Glutamatergic neuron (in vitro differentiated cells): Measurements from ENCODE around the gene NPSR1. TPM values are rescaled to one million over a fixed set of nuclear protein-coding genes. Genes with fewer than 3 reads are reported as not detected.

Experiments used
- DNase-seq: peaks from one replicate; pipeline ENCODE4 v3.0.0; 2022
- H3K27ac Mint-ChIP-seq: one replicate; pipeline ENCODE4 v1.8.0; 2020; ENCODE audit warnings: mild to moderate bottlenecking, mixed read lengths, inconsistent platforms; ENCODE audit not compliant: unreplicated experiment
- H3K27me3 Mint-ChIP-seq: one replicate; pipeline ENCODE4 v1.8.0; 2020; ENCODE audit warnings: mild to moderate bottlenecking, moderate library complexity, mixed read lengths, inconsistent platforms; ENCODE audit not compliant: unreplicated experiment
- H3K36me3 Mint-ChIP-seq: one replicate; pipeline ENCODE4 v1.8.0; 2020; ENCODE audit warnings: mild to moderate bottlenecking, mixed read lengths, inconsistent platforms; ENCODE audit not compliant: unreplicated experiment
- H3K4me1 Mint-ChIP-seq: one replicate; pipeline ENCODE4 v1.8.0; 2020; ENCODE audit warnings: mild to moderate bottlenecking, low read depth, mixed read lengths, inconsistent platforms; ENCODE audit not compliant: unreplicated experiment
- H3K4me3 Mint-ChIP-seq: one replicate; pipeline ENCODE4 v1.8.0; 2020; ENCODE audit warnings: mild to moderate bottlenecking, mixed read lengths, inconsistent platforms; ENCODE audit not compliant: unreplicated experiment
- H3K9me3 Mint-ChIP-seq: one replicate; pipeline ENCODE4 v1.8.0; 2020; ENCODE audit warnings: mild to moderate bottlenecking, moderate library complexity, mixed read lengths, inconsistent platforms; ENCODE audit not compliant: unreplicated experiment
- total RNA-seq: library from RNA; stranded (reverse); fragmentation: NEBNext Ultra II Directional; extraction: Animal tissue kit (Norgen Biotek cat#: 25700); gene quantifications from one replicate; pipeline ENCODE4 v1.2.1, GENCODE V29; 2021; ENCODE audit not compliant: unreplicated experiment
- TF ChIP-seq, protein P1 (sequence below): fragments of 200-600 bp; sonication (generic); IDR thresholded peaks from one replicate; pipeline ENCODE4 v1.5.0; 2021; ENCODE audit not compliant: partially characterized antibody, unreplicated experiment

NPSR1 gene
- total RNA-seq, 1 donor from 2014 or later: not detected

DNA sequence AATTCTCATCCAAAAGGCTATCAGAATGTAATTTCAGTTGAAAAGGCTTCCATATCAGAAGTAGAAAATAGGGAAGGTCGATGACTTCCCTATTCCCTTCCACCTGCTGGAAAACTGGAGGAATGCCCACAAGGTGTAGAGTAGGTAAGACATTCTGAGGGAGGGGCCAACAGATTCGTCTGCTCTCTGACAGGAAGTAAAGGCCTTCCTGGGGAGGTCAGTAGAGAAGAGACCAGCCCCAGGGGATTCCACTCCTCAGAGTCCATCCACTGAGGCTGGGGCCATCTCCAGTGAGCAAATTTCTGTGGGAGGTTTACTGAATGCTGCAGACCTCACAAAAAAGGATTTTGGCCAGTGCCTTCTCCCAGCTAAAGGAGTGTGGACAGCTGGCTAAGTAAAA is 19.5 kb downstream of the NPSR1 start:
- H3K9me3 Mint-ChIP-seq: no peaks in the 10 kb centered on the region
- H3K36me3 Mint-ChIP-seq: no peaks in the 10 kb centered on the region
- no peak overlapping the region for H3K4me3 Mint-ChIP-seq
- no peak overlapping the region for H3K27ac Mint-ChIP-seq
- H3K4me1 Mint-ChIP-seq: no peaks in the 10 kb centered on the region
- TF ChIP-seq, protein P1, sequence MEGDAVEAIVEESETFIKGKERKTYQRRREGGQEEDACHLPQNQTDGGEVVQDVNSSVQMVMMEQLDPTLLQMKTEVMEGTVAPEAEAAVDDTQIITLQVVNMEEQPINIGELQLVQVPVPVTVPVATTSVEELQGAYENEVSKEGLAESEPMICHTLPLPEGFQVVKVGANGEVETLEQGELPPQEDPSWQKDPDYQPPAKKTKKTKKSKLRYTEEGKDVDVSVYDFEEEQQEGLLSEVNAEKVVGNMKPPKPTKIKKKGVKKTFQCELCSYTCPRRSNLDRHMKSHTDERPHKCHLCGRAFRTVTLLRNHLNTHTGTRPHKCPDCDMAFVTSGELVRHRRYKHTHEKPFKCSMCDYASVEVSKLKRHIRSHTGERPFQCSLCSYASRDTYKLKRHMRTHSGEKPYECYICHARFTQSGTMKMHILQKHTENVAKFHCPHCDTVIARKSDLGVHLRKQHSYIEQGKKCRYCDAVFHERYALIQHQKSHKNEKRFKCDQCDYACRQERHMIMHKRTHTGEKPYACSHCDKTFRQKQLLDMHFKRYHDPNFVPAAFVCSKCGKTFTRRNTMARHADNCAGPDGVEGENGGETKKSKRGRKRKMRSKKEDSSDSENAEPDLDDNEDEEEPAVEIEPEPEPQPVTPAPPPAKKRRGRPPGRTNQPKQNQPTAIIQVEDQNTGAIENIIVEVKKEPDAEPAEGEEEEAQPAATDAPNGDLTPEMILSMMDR: no peak
- H3K27me3 Mint-ChIP-seq: no peaks in the 10 kb centered on the region
- DNase-seq: no peak

DNA sequence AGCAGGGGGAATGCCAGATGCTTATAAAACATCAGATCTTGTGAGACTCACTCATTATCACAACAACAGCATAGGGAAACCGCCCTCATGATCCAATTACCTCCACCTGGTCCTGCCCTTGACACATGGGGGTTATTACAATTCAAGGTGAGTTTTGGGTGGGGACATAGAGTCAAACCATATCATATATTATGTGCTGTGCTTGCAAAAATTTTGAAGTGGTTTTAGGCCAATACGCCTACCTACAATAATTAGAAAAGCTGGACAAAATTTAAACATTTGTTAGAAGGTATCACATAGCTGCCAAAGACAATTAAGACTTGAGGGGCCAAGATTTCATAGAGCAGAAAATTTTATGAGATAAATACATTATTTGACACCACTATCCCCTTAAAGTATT is 29.5 kb downstream of the NPSR1 start:
- Mint-ChIP-seq H3K4me1 (no peaks in the 10 kb centered on the region), H3K27me3 (no peaks in the 10 kb centered on the region), H3K27ac (no peak overlapping the region), H3K36me3 (no peaks in the 10 kb centered on the region), H3K4me3 (no peak overlapping the region), H3K9me3 (no peaks in the 10 kb centered on the region)
- TF ChIP-seq, protein P1: no peak
- DNase-seq: no peak

DNA sequence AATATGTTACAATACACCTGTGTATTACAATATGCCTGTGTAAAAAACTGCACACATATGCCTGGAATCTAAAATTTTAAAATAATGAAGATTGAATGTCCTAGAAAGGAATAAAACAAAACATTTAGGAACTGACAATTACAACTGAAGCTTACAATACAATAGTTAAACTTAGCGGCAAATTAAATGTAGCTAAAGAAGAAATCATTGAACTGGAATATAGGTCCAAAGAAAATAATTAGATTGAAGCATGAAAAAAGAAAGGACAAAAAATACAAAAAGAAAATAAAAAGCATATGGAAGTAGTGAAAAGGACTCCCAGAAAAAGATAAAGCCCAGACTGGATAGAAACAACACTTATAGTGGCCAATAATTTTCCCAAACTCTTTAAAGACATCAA is 38.4 kb downstream of the NPSR1 start:
- no peak overlapping the region for H3K4me3 Mint-ChIP-seq

DNA sequence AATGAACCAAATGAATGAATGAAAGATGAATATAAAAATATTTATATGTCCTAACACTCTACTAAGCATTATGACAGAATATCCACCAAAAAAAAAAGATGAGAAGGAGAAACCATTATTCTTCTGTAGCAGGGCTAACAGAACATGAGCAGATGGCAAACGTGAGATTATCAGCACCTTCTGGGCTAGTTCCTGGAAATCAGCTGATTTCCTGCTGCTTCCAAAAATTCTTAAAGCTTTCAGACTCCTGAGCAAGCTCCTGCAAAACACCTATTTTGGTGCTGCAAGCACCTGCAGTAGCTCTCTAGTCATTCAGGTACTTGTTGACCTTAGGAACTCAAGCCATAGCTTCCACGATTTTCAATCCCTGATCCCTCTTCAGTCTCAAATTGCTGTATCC is 51.8 kb downstream of the NPSR1 start:
- TF ChIP-seq, protein P1: no peak
- DNase-seq: no peak
- H3K27ac Mint-ChIP-seq: no peak overlapping the region
- H3K4me3 Mint-ChIP-seq: no peak overlapping the region
- H3K4me1 Mint-ChIP-seq: no peaks in the 10 kb centered on the region
- H3K9me3 Mint-ChIP-seq: no peaks in the 10 kb centered on the region
- no peaks in the 10 kb centered on the region for H3K36me3 Mint-ChIP-seq
- no peaks in the 10 kb centered on the region for H3K27me3 Mint-ChIP-seq

More for the DNA sequence above, 38.4 kb downstream of the NPSR1 start:
- DNase-seq: no peak
- H3K27ac Mint-ChIP-seq: no peak overlapping the region
- H3K27me3 Mint-ChIP-seq: no peaks in the 10 kb centered on the region
- H3K36me3 Mint-ChIP-seq: no peaks in the 10 kb centered on the region
- TF ChIP-seq, protein P1: no peak
- H3K4me1 Mint-ChIP-seq: no peaks in the 10 kb centered on the region
- H3K9me3 Mint-ChIP-seq: no peaks in the 10 kb centered on the region

DNA sequence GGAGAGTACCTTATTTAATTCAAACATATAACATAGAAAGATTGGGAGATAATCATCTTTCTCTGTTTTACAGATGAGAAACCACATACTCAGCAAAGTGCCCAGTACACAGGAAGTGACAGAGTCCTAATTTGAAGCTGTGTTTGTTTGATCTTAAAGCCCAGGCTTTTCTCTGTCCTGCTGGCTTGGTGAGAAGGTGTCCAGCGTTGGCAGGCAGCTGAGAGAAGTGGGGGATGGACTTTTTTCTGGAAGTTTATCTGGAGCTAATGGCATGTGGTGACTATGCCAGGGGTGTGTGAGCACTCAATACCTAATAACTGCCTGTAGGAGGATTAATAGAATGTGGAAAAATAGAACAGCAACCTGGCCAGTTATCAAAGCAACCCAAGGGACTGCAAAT is 60.8 kb downstream of the NPSR1 start:
- no peaks in the 10 kb centered on the region for H3K9me3 Mint-ChIP-seq
- TF ChIP-seq, protein P1: no peak
- no peaks in the 10 kb centered on the region for H3K36me3 Mint-ChIP-seq
- H3K4me1 Mint-ChIP-seq: no peaks in the 10 kb centered on the region
- no peak overlapping the region for H3K4me3 Mint-ChIP-seq
- no peak for DNase-seq
- H3K27me3 Mint-ChIP-seq: no peaks in the 10 kb centered on the region
- no peak overlapping the region for H3K27ac Mint-ChIP-seq
